Stimulated activated CD4-positive, alpha-beta T cell treated with anti-CD3 and anti-CD28 coated beads, Interleukin-1b, Interleukin-23, amount 100 ng/mL, for 4 hours (primary cell): Measurements from ENCODE around the gene AGPAT2.

ENCODE experiments used
- DNase-seq, 2 donors: peaks; one replicate each; pipeline ENCODE4 v3.0.0-alpha.2; 2020; ENCODE audit warnings: low read depth in 2 of 2

The AGPAT2 gene

GRCh38 chr9:136625101-136626065 is 61.9 kb downstream of the AGPAT2 start:
- no peak for DNase-seq

DNA sequence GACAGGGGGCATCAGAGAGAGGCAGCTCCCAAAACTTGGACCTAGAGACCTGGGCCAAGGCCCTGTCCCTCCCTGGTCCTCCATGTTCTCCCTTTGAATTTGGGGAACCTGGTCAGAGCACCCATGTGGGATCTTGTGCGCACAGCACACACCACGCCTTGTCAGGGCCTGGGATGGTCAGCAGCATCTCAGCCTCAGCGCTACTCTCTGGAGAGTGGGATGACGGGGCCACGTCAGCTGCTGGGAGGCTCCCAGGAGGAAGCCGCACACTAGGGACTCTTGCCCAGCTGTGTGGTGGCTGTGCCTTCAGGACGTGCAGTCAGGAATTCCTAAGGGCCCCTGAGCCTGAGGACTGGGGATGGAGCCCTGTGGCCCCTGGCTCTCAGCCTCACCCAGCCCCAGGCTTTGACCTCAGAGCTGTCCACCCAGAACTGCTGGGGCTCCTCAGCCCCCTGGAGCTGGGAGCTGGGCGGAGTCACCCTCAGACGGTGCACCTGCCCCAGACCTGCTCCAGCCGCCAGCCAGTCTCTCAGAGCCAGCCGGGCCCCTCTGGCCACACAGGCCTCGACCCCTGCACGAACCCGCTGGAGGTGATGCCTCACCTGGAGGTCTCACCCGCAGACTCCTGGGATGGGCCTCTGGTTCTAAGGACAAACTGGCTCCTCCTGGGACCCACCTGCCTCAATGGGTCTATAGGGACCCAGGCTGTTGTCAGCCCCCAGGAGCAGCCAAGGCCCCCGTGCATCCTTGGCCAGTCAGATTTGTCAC is 62.9 kb downstream of the AGPAT2 start:
- no peak for DNase-seq

GRCh38 chr9:136623842-136624183 is 63.4 kb downstream of the AGPAT2 start:
- no peak for DNase-seq
